Gastroesophageal sphincter (tissue), 4 donors: ENCODE data around the gene CCDC85C. TPM values are rescaled to one million over a fixed set of nuclear protein-coding genes. Genes with fewer than 3 reads are reported as not detected.

Source experiments
- ATAC-seq: fragments of 150-250 bp; one replicate; pipeline ENCODE4 v1.9.1; 2016; ENCODE audit warnings: mild to moderate bottlenecking, moderate library complexity
- H3K27ac ChIP-seq, 4 donors: fragments of 200-600 bp; sonication (generic) in 3 of 4; 1 replicate in 3 of 4; 2 replicates in 1 of 4; pipeline ENCODE4 v1.5.1; 2016 to 2019
- H3K27me3 ChIP-seq: fragments of 200-600 bp; sonication (generic); one replicate; pipeline ENCODE4 v1.5.1; 2019
- H3K36me3 ChIP-seq, 2 donors: fragments of 200-600 bp; sonication (generic); one replicate each; pipeline ENCODE4 v1.5.1; 2019; ENCODE audit warnings: control low read depth in 1 of 2
- H3K4me1 ChIP-seq, 3 donors: fragments of 200-600 bp; sonication (generic); 1 replicate in 2 of 3; 2 replicates in 1 of 3; pipeline ENCODE4 v1.5.1; 2016 to 2019; ENCODE audit warnings: control low read depth in 2 of 3
- H3K4me3 ChIP-seq, 2 donors: fragments of 200-600 bp; sonication (generic); one replicate each; pipeline ENCODE4 v1.5.1; 2019; ENCODE audit warnings: mild to moderate bottlenecking in 1 of 2, moderate library complexity in 1 of 2
- H3K9me3 ChIP-seq, 3 donors: fragments of 200-600 bp; sonication (generic); one replicate each; pipeline ENCODE4 v1.5.1; 2017 to 2019; ENCODE audit warnings: control low read depth in 2 of 3
- CTCF ChIP-seq, 4 experiments: fragments of 200-600 bp in 2 of 4; fragments of 450-650 bp in 2 of 4; sonication (generic) in 1 of 4; IDR thresholded peaks; one replicate each; pipeline ENCODE4 v1.5.1; 2017 to 2019; ENCODE audit warnings: antibody characterized with exemption in 4 of 4, mild to moderate bottlenecking in 2 of 4, moderate library complexity in 2 of 4
- POLR2A ChIP-seq, 2 donors: fragments of 450-650 bp; IDR thresholded peaks; one replicate each; pipeline ENCODE4 v1.6.1; 2017; ENCODE audit warnings: antibody characterized with exemption in 2 of 2, mild to moderate bottlenecking in 2 of 2, moderate library complexity in 1 of 2
- POLR2AphosphoS5 ChIP-seq: sonication (generic); formaldehyde crosslinking; IDR thresholded peaks from one replicate; pipeline ENCODE4 v1.6.1; 2017; ENCODE audit warnings: antibody characterized with exemption
- WGBS, 2 donors: methylation state at CpG; one replicate each; pipeline ENCODE4 v1.1.5; 2018; ENCODE audit warnings: low coverage in 1 of 2; 5-methylcytosine and 5-hydroxymethylcytosine counted together
- total RNA-seq, 4 donors: library from RNA; depleted of rRNA; stranded (reverse); fragments of >200 nt; gene quantifications; one replicate each; pipeline ENCODE4 v1.1.0, GENCODE V29; 2016

CCDC85C gene
- total RNA-seq, 4 donors from 2014 or later = 14.0 to 58.2 (median 25.0) TPM

DNA sequence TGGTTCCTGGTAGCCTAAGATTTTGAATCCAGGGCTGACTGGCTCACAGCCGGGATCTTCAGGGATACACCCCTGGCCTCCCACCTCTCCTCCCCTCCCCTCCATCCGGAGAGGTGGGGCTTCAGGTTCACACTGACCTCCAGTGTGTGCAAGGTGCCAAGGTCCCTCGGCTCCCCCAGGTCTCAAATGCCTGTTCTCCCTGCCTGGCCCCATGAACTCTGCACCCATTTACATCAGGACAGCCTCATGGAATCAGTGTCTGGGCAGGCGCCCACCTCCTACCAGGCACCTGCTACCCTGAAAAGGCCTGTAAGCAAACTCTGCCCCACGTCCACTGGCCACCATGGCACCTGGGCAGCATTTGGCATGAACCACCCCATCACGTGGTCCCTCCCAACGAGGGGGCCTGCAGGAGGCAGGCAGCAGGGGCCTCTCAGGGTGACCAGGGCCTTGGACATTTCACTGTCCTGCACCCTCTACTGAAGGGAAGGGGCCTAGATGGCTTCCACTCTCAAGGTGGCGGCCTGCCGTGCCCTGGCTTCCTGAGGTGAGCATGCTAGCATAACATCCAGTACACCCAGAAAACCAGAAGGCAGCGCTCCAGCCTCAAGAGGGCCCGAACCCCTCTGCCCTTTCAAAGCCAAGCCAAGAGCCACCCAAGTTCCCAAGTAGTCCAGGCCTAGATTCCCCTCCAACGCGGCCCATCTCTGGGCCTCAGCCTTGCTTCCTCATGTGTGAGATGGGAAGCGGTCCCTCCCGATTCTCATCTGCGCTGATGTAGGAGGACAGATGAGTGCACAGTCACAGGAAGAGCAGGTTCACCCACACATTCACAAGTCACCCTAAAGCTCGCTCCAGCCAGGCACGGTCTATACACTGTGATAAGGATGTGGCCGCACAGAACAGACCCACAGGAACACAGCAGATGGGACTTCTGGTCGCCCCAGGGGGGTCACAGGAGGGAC, 37.3 kb downstream of the CCDC85C start:
- Histone ChIP-seq H3K9me3 (no peaks in the 10 kb centered on the region), H3K36me3 (no peaks in the 10 kb centered on the region), H3K27ac (peak overlapping the region; percentile 39 to 93 (median 86)), H3K4me3 (no peak overlapping the region), H3K4me1 (peaks cover 18 to 100% (median 60%) of the 10 kb centered on the region in 3 donors), H3K27me3 (no peaks in the 10 kb centered on the region)
- TF ChIP-seq CTCF (IDR thresholded peaks at IDR 0.05) = no peak
- ATAC-seq = no peak
- WGBS, 2 donors = 58 to 86% methylated on average over 2 to 5 of the region's 20 CpGs

DNA sequence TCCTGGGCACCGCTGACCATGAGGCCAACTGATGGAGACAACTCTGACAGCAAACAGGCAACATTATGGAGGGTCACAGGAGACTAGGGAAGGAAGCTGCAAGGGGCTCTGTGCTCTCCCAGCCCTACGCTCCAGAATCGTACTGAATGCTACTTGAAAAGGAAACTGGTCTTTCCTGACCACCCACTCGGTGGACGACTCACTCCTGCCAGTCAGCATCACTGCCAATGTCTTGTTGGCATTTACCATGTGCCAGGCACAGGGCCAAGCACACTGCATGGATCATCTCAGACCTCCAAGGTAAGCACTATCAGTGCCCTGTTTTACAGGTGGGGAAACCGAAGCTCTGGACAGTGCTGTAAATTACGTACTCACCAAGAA, 38.0 kb downstream of the CCDC85C start:
- no peaks in the 10 kb centered on the region for H3K9me3 ChIP-seq
- no peak for ATAC-seq
- no peak overlapping the region for H3K4me3 ChIP-seq
- no peaks in the 10 kb centered on the region for H3K36me3 ChIP-seq
- 88% methylated on average over 1 of the region's 7 CpGs; no CpG with 5 or more reads in 1 of the 2 donors for WGBS, 2 donors
- peak overlapping the region; percentile 39 to 93 (median 86) for H3K27ac ChIP-seq
- TF ChIP-seq POLR2AphosphoS5 (peak; percentile 29), CTCF (IDR thresholded peaks at IDR 0.05) (no peak)
- peaks cover 19 to 100% (median 60%) of the 10 kb centered on the region in 3 donors for H3K4me1 ChIP-seq
- no peaks in the 10 kb centered on the region for H3K27me3 ChIP-seq

- H3K27ac ChIP-seq = peak overlapping the region; percentile 39 to 93 (median 86)
- no peaks in the 10 kb centered on the region for H3K27me3 ChIP-seq
- TF ChIP-seq POLR2AphosphoS5 (peak; percentile 35), CTCF (IDR thresholded peaks at IDR 0.05) (no peak)
- no peaks in the 10 kb centered on the region for H3K9me3 ChIP-seq
- no CpG with 5 or more reads among the region's 4 CpGs for WGBS, 2 donors
- peaks cover 22 to 100% (median 63%) of the 10 kb centered on the region in 3 donors for H3K4me1 ChIP-seq
- no peak overlapping the region for H3K4me3 ChIP-seq
- no peaks in the 10 kb centered on the region for H3K36me3 ChIP-seq
- ATAC-seq = no peak
Measured at GRCh38 chr14:99565383-99565782, 38.6 kb downstream of the CCDC85C start.

DNA sequence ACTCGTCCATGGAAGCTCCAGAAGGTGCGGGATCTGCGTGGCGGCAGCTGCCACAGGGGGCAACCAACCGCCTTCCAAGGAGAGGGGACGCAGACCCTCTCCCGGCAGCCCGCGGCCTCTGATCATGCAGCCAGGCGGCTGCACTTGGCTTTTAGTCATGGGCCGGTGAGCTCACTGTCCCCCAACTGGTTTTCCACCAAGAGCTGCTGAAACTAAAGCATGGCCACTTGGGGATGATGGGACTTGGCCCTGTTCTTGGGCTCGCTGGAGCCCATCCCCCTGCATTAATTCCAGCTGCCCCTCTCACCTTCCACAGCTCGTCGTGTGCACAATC, 39.1 kb downstream of the CCDC85C start:
- Histone ChIP-seq H3K36me3 (no peaks in the 10 kb centered on the region), H3K27me3 (no peaks in the 10 kb centered on the region), H3K27ac (peak overlapping the region; percentile 39 to 93 (median 86)), H3K4me3 (no peak overlapping the region), H3K9me3 (no peaks in the 10 kb centered on the region), H3K4me1 (peaks cover 22 to 100% (median 63%) of the 10 kb centered on the region in 3 donors)
- TF ChIP-seq CTCF (IDR thresholded peaks at IDR 0.05) = no peak
- no peak for TF ChIP-seq POLR2AphosphoS5
- TF ChIP-seq POLR2A (IDR thresholded peaks at IDR 0.05) = no peak
- 43% methylated on average over 7 of the region's 14 CpGs; no CpG with 5 or more reads in 1 of the 2 donors for WGBS, 2 donors
- ATAC-seq = no peak

DNA sequence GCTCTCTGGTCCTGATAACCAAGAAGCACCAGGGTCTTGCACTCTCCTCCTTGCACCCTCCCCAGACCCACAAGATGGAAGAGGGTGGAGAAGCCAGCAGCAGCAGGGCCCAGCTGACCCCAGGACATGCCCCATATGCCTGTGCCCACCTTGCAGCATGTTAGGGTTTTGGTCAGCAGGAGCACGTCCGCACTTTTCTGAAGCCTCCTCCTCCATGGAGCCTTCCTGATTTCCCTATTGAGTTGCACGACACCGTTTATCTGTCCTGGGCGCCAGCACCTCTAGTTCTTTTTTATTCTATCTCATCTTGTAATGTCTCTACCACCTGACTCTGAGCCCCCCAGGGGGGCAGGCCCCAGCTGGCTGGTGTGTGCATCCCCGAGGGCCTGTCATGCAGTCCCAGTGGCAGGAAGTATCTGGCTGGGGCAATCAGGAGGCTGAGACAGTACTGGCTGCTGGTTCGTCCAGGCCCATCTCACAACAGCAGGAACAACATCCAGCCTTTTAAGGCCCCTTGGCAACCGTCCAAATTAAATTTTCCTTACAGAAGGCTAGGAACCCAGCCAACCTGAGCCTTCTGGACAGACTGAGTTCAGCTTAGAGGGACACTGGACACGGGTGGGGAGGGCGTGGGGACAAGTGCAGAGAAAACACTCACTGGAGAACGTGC, 39.6 kb downstream of the CCDC85C start:
- Histone ChIP-seq H3K9me3 (no peaks in the 10 kb centered on the region), H3K27me3 (no peaks in the 10 kb centered on the region), H3K4me3 (no peak overlapping the region), H3K36me3 (no peaks in the 10 kb centered on the region), H3K4me1 (peaks cover 22 to 100% (median 63%) of the 10 kb centered on the region in 3 donors), H3K27ac (peak overlapping the region; percentile 39 to 93 (median 86))
- WGBS, 2 donors = 27% methylated on average over 4 of the region's 11 CpGs; no CpG with 5 or more reads in 1 of the 2 donors
- peak; percentile 58 for ATAC-seq
- TF ChIP-seq POLR2A (IDR thresholded peaks at IDR 0.05) (no peak), POLR2AphosphoS5 (peak; percentile 64)
